A673 (cell line): ENCODE measurements around the gene BANP. TPM values are rescaled to one million over a fixed set of nuclear protein-coding genes. Genes with fewer than 3 reads are reported as not detected.
"Not testable (repeated sequence)": the region's sequence is repeated elsewhere in the genome, so short reads cannot be mapped to it uniquely, and the experiment has no call there.

Experiments used
- BruUV-seq: library from RNA; stranded (reverse); fragments of 400-500 nt; replicated peaks from 2 replicates; lab custom pipeline; 2021; lab: Mats Ljungman, UMichigan
- CTCF ChIA-PET: fragments of 300-600 bp; sonication (Branson Sonifier 250); formaldehyde crosslinking; loops from one replicate; lab custom pipeline; 2022; ENCODE audit warnings: antibody characterized with exemption; lab: Charles Lee
- POLR2A ChIA-PET: fragments of 300-600 bp; sonication (Branson Sonifier 250); formaldehyde crosslinking; loops from one replicate; lab custom pipeline; 2022; ENCODE audit warnings: antibody characterized with exemption; ENCODE audit not compliant: low non-redundant PET; lab: Charles Lee
- DNase-seq: peaks from one replicate; pipeline ENCODE4 v3.0.0-alpha.2; 2015; ENCODE audit warnings: low spot score
- H3K27ac ChIP-seq: fragments of 200-600 bp; sonication (generic); 2 replicates; pipeline ENCODE4 v1.5.1; 2016; ENCODE audit warnings: mixed run types, low read depth, mild to moderate bottlenecking, mixed read lengths, antibody characterized with exemption, low read length; ENCODE audit not compliant: poor library complexity, severe bottlenecking
- H3K27me3 ChIP-seq: fragments of 200-600 bp; sonication (generic); replicated peaks from 2 replicates; pipeline ENCODE4 v1.6.1; 2017; ENCODE audit warnings: mixed run types, low read depth, mild to moderate bottlenecking, mixed read lengths, antibody characterized with exemption, low read length; ENCODE audit not compliant: insufficient read depth, poor library complexity
- H3K36me3 ChIP-seq: fragments of 200-600 bp; sonication (generic); 2 replicates; pipeline ENCODE4 v1.6.1; 2016; ENCODE audit warnings: mixed run types, mild to moderate bottlenecking, mixed read lengths, antibody characterized with exemption, low read length; ENCODE audit not compliant: insufficient read depth, poor library complexity, severe bottlenecking
- H3K4me1 ChIP-seq: fragments of 200-600 bp; sonication (generic); 2 replicates; pipeline ENCODE4 v1.6.1; 2017; ENCODE audit warnings: mixed run types, mild to moderate bottlenecking, mixed read lengths, antibody characterized with exemption, low read length; ENCODE audit not compliant: insufficient read depth, poor library complexity, severe bottlenecking
- H3K4me3 ChIP-seq: fragments of 200-600 bp; sonication (generic); 2 replicates; pipeline ENCODE4 v1.5.1; 2016; ENCODE audit warnings: low read depth, mixed run types, mild to moderate bottlenecking, mixed read lengths, low read length; ENCODE audit not compliant: poor library complexity, severe bottlenecking
- H3K9me3 ChIP-seq: fragments of 200-600 bp; sonication (generic); 2 replicates; pipeline ENCODE4 v1.6.1; 2016; ENCODE audit warnings: mixed run types, low read depth, mild to moderate bottlenecking, mixed read lengths, antibody characterized with exemption, low read length; ENCODE audit not compliant: poor library complexity, severe bottlenecking
- EZH2 ChIP-seq: fragments of 200-600 bp; sonication (generic); IDR thresholded peaks from 2 replicates; pipeline ENCODE4 v1.6.1; 2017; ENCODE audit warnings: borderline replicate concordance, low read depth, mild to moderate bottlenecking, mixed read lengths, antibody characterized with exemption, low read length; ENCODE audit not compliant: poor library complexity, severe bottlenecking
- intact Hi-C: fragments of 100-400 bp; cut with micrococcal nuclease; formaldehyde crosslinking; loops from one replicate; pipeline ENCODE4 v1.10.0; 2022; ENCODE audit not compliant: unreplicated experiment
- total RNA-seq: library from RNA; stranded (reverse); gene quantifications from 2 replicates; pipeline ENCODE4 v1.2.3, GENCODE V29; 2021
- TF ChIP-seq, protein P1 (sequence below): fragments of 300-800, 200-600 bp; sonication (generic); conservative IDR thresholded peaks from 2 replicates; pipeline ENCODE4 v1.5.1; 2017; ENCODE audit warnings: low read depth, mild to moderate bottlenecking, antibody characterized with exemption, low read length, moderate library complexity, mixed read lengths

Gene BANP
- total RNA-seq, 1 experiment from 2014 or later: 44.3 TPM

DNA sequence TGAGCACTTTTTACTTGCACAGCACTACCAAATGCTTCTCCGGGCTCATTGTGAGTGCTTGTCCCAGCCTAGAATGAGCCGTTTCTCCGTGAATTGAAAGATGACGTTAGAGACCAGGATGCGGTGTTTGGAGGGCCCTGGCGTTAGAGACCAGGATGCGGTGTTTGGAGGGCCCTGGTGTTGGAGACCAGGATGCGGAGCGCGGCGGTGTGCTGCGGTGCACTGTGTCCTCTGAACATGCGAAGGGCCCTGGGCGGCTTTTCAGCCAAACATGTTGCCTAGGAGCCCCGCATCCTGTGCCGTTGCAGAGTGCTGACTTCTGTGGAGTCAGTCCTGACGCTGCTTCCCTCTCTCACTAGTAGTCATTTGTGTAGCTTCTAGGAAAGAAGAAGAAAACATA lies 42.7 kb downstream of the BANP start:
- Histone ChIP-seq H3K9me3 (no peaks in the 10 kb centered on the region), H3K27ac (no peak overlapping the region), H3K36me3 (no peaks in the 10 kb centered on the region), H3K27me3 (no peaks in the 10 kb centered on the region), H3K4me3 (no peak overlapping the region), H3K4me1 (no peaks in the 10 kb centered on the region)
- intact Hi-C loops: no loop called here
- BruUV-seq: no TSS peak
- no peak for DNase-seq
- ChIA-PET CTCF (no interaction called here), POLR2A (no interaction called here)
- TF ChIP-seq EZH2: no peak
- TF ChIP-seq, protein P1, sequence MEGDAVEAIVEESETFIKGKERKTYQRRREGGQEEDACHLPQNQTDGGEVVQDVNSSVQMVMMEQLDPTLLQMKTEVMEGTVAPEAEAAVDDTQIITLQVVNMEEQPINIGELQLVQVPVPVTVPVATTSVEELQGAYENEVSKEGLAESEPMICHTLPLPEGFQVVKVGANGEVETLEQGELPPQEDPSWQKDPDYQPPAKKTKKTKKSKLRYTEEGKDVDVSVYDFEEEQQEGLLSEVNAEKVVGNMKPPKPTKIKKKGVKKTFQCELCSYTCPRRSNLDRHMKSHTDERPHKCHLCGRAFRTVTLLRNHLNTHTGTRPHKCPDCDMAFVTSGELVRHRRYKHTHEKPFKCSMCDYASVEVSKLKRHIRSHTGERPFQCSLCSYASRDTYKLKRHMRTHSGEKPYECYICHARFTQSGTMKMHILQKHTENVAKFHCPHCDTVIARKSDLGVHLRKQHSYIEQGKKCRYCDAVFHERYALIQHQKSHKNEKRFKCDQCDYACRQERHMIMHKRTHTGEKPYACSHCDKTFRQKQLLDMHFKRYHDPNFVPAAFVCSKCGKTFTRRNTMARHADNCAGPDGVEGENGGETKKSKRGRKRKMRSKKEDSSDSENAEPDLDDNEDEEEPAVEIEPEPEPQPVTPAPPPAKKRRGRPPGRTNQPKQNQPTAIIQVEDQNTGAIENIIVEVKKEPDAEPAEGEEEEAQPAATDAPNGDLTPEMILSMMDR: no peak

DNA sequence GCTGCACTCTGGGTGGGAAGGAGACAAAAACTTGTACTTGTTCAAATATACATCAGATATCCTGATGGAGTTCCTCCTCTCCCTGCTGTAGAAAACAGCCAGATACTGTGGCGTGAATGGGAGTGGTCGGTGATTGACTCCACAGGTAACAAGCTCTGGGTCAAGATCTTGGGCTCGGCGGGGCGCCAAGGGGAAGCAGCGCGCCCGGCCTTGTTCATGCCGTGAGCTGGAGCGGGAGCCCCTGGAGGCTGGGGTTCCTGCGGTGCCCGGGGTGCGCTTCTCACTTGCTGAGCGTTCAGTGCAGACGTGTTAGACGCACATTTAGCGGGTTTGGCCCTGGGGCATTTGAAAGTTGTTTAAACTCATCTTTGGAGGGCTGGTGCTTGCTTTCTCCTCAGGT lies 44.4 kb downstream of the BANP start:
- no peaks in the 10 kb centered on the region for H3K27me3 ChIP-seq
- no peaks in the 10 kb centered on the region for H3K36me3 ChIP-seq
- ChIA-PET CTCF (no interaction called here), POLR2A (no interaction called here)
- intact Hi-C loops: no loop called here
- no peaks in the 10 kb centered on the region for H3K9me3 ChIP-seq
- H3K4me1 ChIP-seq: no peaks in the 10 kb centered on the region
- TF ChIP-seq EZH2: no peak
- TF ChIP-seq, protein P1: no peak
- DNase-seq: no peak
- H3K27ac ChIP-seq: no peak overlapping the region
- no peak overlapping the region for H3K4me3 ChIP-seq
- BruUV-seq: no TSS peak

- CTCF ChIA-PET: no interaction called here
- Histone ChIP-seq H3K27me3 (no peaks in the 10 kb centered on the region), H3K9me3 (no peaks in the 10 kb centered on the region), H3K4me1 (no peaks in the 10 kb centered on the region), H3K27ac (no peak overlapping the region), H3K4me3 (no peak overlapping the region), H3K36me3 (no peaks in the 10 kb centered on the region)
- TF ChIP-seq, protein P1: no peak
- TF ChIP-seq EZH2: no peak
- intact Hi-C loops: no loop called here
- no peak for DNase-seq
- no TSS peak for BruUV-seq
- POLR2A ChIA-PET: no interaction called here
Observed at GRCh38 chr16:87996962-87997880, 46.0 kb downstream of the BANP start.

- DNase-seq, intact Hi-C loops: not testable (repeated sequence)
Observed at GRCh38 chr16:87998184-87998793, 47.1 kb downstream of the BANP start.

DNA sequence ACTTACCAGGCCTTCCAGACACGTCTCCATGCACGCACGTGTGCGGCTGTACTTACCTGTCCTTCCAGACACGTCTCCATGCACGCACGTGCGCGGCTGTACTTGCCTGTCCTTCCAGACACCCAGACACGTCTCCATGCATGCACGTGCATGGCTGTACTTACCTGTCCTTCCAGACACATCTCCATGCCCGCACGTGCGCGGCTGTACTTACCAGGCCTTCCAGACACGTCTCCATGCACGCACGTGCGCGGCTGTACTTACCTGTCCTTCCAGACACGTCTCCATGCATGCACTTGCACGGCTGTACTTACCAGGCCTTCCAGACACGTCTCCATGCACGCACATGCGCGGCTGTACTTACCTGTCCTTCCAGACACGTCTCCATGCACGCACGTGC lies 47.8 kb downstream of the BANP start:
- H3K9me3 ChIP-seq, H3K4me3 ChIP-seq, intact Hi-C loops, DNase-seq, CTCF ChIA-PET, POLR2A ChIA-PET, H3K27ac ChIP-seq, H3K4me1 ChIP-seq, BruUV-seq, H3K36me3 ChIP-seq, H3K27me3 ChIP-seq: not testable (repeated sequence)

More at GRCh38 chr16:87998184-87998793, 47.1 kb downstream of the BANP start:
- BruUV-seq, H3K27ac ChIP-seq, H3K4me1 ChIP-seq, H3K4me3 ChIP-seq, H3K27me3 ChIP-seq, H3K9me3 ChIP-seq, POLR2A ChIA-PET, CTCF ChIA-PET, H3K36me3 ChIP-seq: not testable (repeated sequence)
